GM10248 (cell line): ENCODE data around the gene RIN1.

ENCODE experiments used
- CTCF ChIA-PET: fragments of 300-600 bp; sonication (Branson Sonifier 250); formaldehyde crosslinking; extraction: SDS; loops from one replicate; lab custom pipeline; 2021; ENCODE audit warnings: antibody characterized with exemption; lab: Yijun Ruan, JAX
- POLR2A ChIA-PET: fragments of 350-650 bp; sonication (Branson Sonifier 250); formaldehyde crosslinking; extraction: SDS; loops from one replicate; lab custom pipeline; 2020; ENCODE audit warnings: antibody characterized with exemption; lab: Yijun Ruan, JAX
- DNase-seq: peaks from one replicate; pipeline ENCODE4 v3.0.0; 2012; ENCODE audit errors: extremely low spot score
- CTCF ChIP-seq: IDR thresholded peaks from 2 replicates; pipeline ENCODE4 v1.5.1; 2012; ENCODE audit warnings: mild to moderate bottlenecking, low read depth; ENCODE audit errors: extremely low read depth, missing control alignments, control extremely low read depth

RIN1 gene

GRCh38 chr11:66339686-66340483 is 3.7 kb upstream of the RIN1 start:
- CTCF ChIA-PET = interaction anchor here (1.0 to 2.1 kb wide), 5 partner anchors 7 to 54 kb away, joined by 3 to 15 read pairs (median 3); partner anchors contain the start of gene B4GAT1
- TF ChIP-seq CTCF = no peak
- POLR2A ChIA-PET = no interaction called here
- DNase-seq = no peak

- DNase-seq = no peak
- ChIA-PET POLR2A (no interaction called here), CTCF (interaction anchor here (1.0 to 2.1 kb wide), 5 partner anchors 8 to 53 kb away, joined by 3 to 15 read pairs (median 3); partner anchors contain the start of gene B4GAT1)
- no peak for TF ChIP-seq CTCF
Observed at GRCh38 chr11:66339162-66339675, 3.0 kb upstream of the RIN1 start.

- ChIA-PET POLR2A (no interaction called here), CTCF (interaction anchor here (0.7 to 1.8 kb wide), 10 partner anchors 9 to 70 kb away, joined by 3 to 6 read pairs (median 4); partner anchors contain the start of gene B4GAT1)
- no peak for TF ChIP-seq CTCF
- no peak for DNase-seq
Observed at GRCh38 chr11:66338276-66339161, 2.3 kb upstream of the RIN1 start.

- no peak for DNase-seq
- no peak for TF ChIP-seq CTCF
- ChIA-PET POLR2A (no interaction called here), CTCF (interaction anchor here (0.7 to 8.7 kb wide), 8 partner anchors 25 to 115 kb away, joined by 3 to 126 read pairs (median 4); no protein-coding TSS in a partner anchor)
Observed at GRCh38 chr11:66337103-66337899, 1.1 kb upstream of the RIN1 start.

GRCh38 chr11:66335531-66336233 is 552 bp downstream of the RIN1 start:
- ChIA-PET CTCF (interaction anchor here (1.0 to 8.7 kb wide), 6 partner anchors 10 to 113 kb away, joined by 3 to 126 read pairs (median 6); partner anchors contain the start of gene BRMS1), POLR2A (interaction anchor here (0.5 to 1.6 kb wide), 4 partner anchors 9 to 491 kb away, joined by 3 to 4 read pairs (median 3); partner anchors contain the start of gene BRMS1)
- DNase-seq = no peak
- no peak for TF ChIP-seq CTCF
